Suprapubic skin (tissue), 4 donors: ENCODE data around the gene IFRD1.

ENCODE experiments used
- EP300 ChIP-seq: sonication (generic); formaldehyde crosslinking; IDR thresholded peaks from one replicate; pipeline ENCODE4 v1.6.1; 2017; ENCODE audit warnings: antibody characterized with exemption
- POLR2A ChIP-seq, 2 donors: fragments of 450-650 bp; IDR thresholded peaks; one replicate each; pipeline ENCODE4 v1.6.1; 2017; ENCODE audit warnings: antibody characterized with exemption in 2 of 2, mild to moderate bottlenecking in 2 of 2, moderate library complexity in 2 of 2
- POLR2AphosphoS5 ChIP-seq, 3 donors: sonication (generic); formaldehyde crosslinking; IDR thresholded peaks; one replicate each; pipeline ENCODE4 v1.6.1; 2017; ENCODE audit warnings: antibody characterized with exemption in 3 of 3
- TF ChIP-seq, protein P1 (sequence below), 2 donors: fragments of 200-600 bp in 1 of 2; fragments of 450-650 bp in 1 of 2; sonication (generic) in 1 of 2; IDR thresholded peaks; one replicate each; pipeline ENCODE4 v1.5.1; 2016 to 2019; ENCODE audit warnings: antibody characterized with exemption in 2 of 2, mild to moderate bottlenecking in 1 of 2, moderate library complexity in 1 of 2

DNA sequence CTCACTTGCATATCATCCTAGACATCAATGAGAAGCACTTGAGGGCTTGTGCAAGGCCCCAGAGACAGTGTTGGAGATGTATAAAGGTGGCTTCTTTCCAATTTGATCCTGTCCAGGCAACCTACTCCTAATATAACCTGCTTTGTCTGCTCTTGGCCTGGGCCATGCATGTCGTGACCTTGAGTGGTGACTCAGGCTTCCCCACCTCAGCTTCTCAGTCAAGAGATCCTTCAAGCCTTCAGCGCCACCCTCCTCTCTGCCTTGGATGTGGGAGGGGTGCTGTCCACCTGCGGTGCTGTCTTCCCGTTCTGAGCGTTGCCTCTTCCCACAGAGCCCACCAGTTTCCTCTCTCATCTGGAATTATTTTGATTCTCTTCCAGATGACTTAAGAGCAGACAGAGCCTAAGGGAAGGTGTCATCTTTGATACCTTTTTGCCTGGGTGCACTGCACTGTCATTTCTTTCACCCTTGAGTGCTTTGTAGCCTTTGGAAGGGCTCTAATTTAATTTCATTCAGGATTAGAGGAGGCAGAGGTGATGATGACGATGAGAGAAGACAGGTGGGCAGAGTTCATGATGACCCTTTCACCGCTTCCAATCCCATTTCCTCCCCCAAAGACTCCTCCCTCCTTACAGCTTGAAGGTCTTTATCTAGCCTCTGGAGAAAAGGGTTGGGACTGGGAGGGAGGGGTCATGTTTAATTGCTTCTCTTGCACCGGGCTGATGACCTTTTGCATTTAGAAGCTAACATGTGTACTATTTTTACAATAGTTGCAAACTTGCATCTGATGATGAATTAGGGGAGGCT lies 37.4 kb downstream of the IFRD1 start:
- TF ChIP-seq POLR2A (IDR thresholded peaks at IDR 0.05) (no peak), EP300 (no peak), POLR2AphosphoS5 (IDR thresholded peaks at IDR 0.05) (no peak)
- TF ChIP-seq, protein P1, sequence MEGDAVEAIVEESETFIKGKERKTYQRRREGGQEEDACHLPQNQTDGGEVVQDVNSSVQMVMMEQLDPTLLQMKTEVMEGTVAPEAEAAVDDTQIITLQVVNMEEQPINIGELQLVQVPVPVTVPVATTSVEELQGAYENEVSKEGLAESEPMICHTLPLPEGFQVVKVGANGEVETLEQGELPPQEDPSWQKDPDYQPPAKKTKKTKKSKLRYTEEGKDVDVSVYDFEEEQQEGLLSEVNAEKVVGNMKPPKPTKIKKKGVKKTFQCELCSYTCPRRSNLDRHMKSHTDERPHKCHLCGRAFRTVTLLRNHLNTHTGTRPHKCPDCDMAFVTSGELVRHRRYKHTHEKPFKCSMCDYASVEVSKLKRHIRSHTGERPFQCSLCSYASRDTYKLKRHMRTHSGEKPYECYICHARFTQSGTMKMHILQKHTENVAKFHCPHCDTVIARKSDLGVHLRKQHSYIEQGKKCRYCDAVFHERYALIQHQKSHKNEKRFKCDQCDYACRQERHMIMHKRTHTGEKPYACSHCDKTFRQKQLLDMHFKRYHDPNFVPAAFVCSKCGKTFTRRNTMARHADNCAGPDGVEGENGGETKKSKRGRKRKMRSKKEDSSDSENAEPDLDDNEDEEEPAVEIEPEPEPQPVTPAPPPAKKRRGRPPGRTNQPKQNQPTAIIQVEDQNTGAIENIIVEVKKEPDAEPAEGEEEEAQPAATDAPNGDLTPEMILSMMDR (IDR thresholded peaks at IDR 0.05): no peak
